HFFc6 (cell line): ENCODE results near the gene TLR4. TPM values are rescaled to one million over a fixed set of nuclear protein-coding genes. Genes with fewer than 3 reads are reported as not detected.

Source experiments
- DNase-seq: peaks from one replicate; pipeline ENCODE4 v3.0.0-alpha.2; 2018
- H3K27ac Mint-ChIP-seq: 2 replicates; pipeline ENCODE4 v1.8.0; 2020; ENCODE audit warnings: mild to moderate bottlenecking, mixed read lengths
- H3K27me3 Mint-ChIP-seq: 2 replicates; pipeline ENCODE4 v1.8.0; 2021; ENCODE audit warnings: mild to moderate bottlenecking, moderate library complexity, mixed read lengths; ENCODE audit not compliant: insufficient read depth
- H3K36me3 Mint-ChIP-seq: 2 replicates; pipeline ENCODE4 v1.8.0; 2021; ENCODE audit warnings: low read depth, mixed read lengths
- H3K4me1 Mint-ChIP-seq: 2 replicates; pipeline ENCODE4 v1.8.0; 2020; ENCODE audit warnings: low read depth, mixed read lengths
- H3K4me3 Mint-ChIP-seq: 2 replicates; pipeline ENCODE4 v1.8.0; 2020; ENCODE audit warnings: mild to moderate bottlenecking, moderate library complexity, mixed read lengths
- H3K9me3 Mint-ChIP-seq: 2 replicates; pipeline ENCODE4 v1.8.0; 2020; ENCODE audit warnings: mild to moderate bottlenecking, mixed read lengths
- long read RNA-seq: library from polyadenylated mRNA; unstranded; transcript quantifications from one replicate; pipeline ENCODE4 v2.0.0, GENCODE V29; 2019
- total RNA-seq, 6 experiments: library from RNA; stranded (reverse); fragmentation: NEBNext Ultra II Directional; extraction: Animal tissue kit (Norgen Biotek cat#: 25700); gene quantifications; 2 replicates in 1 of 6; 3 replicates in 5 of 6; pipeline ENCODE4 v1.2.3, GENCODE V29; 2021
- TF ChIP-seq, protein P1 (sequence below): fragments of 200-600 bp; sonication (generic); IDR thresholded peaks from 2 replicates; pipeline ENCODE4 v1.5.0; 2021; ENCODE audit warnings: antibody characterized with exemption, mild to moderate bottlenecking

TLR4 gene
- 10 to 100 TPM in 2 of 6 experiments, 1 to 10 TPM in 4; 1.7 to 18.5 (median 2.7) TPM for total RNA-seq
- long read RNA-seq, full-length matches to known transcripts = 3 of 6 reads
- long read RNA-seq, partial matches to known transcripts = 0 of 6 reads
- long read RNA-seq, other reads (novel, unspliced or antisense) = 3 of 6 reads

DNA sequence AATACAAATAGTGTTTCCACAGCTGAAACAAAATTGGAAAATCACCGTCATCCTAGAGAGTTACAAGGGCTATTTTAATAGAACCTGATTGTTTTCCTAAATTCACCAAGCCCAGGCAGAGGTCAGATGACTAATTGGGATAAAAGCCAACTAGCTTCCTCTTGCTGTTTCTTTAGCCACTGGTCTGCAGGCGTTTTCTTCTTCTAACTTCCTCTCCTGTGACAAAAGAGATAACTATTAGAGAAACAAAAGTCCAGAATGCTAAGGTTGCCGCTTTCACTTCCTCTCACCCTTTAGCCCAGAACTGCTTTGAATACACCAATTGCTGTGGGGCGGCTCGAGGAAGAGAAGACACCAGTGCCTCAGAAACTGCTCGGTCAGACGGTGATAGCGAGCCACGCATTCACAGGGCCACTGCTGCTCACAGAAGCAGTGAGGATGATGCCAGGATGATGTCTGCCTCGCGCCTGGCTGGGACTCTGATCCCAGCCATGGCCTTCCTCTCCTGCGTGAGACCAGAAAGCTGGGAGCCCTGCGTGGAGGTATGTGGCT is at the start of gene TLR4:
TLR4 (plus strand) TSS at position 380 of the 552 bp plus-strand sequence; CDS start at position 450, 70 bp downstream.
- peak; percentile 86 for DNase-seq
- Mint-ChIP-seq H3K36me3 (peaks cover 22% of the 10 kb centered on the region; the same call in 1 of the 2 replicates), H3K4me1 (peaks cover 31% of the 10 kb centered on the region; the same call in 1 of the 2 replicates), H3K4me3 (peak within 1 kb of the TSS; percentile 93), H3K27ac (peak within 1 kb of the TSS; percentile 94), H3K27me3 (no peaks in the 10 kb centered on the region; the same call in 1 of the 2 replicates), H3K9me3 (peaks cover 3% of the 10 kb centered on the region; the same call in 1 of the 2 replicates)
- TF ChIP-seq, protein P1, sequence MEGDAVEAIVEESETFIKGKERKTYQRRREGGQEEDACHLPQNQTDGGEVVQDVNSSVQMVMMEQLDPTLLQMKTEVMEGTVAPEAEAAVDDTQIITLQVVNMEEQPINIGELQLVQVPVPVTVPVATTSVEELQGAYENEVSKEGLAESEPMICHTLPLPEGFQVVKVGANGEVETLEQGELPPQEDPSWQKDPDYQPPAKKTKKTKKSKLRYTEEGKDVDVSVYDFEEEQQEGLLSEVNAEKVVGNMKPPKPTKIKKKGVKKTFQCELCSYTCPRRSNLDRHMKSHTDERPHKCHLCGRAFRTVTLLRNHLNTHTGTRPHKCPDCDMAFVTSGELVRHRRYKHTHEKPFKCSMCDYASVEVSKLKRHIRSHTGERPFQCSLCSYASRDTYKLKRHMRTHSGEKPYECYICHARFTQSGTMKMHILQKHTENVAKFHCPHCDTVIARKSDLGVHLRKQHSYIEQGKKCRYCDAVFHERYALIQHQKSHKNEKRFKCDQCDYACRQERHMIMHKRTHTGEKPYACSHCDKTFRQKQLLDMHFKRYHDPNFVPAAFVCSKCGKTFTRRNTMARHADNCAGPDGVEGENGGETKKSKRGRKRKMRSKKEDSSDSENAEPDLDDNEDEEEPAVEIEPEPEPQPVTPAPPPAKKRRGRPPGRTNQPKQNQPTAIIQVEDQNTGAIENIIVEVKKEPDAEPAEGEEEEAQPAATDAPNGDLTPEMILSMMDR = no peak

DNA sequence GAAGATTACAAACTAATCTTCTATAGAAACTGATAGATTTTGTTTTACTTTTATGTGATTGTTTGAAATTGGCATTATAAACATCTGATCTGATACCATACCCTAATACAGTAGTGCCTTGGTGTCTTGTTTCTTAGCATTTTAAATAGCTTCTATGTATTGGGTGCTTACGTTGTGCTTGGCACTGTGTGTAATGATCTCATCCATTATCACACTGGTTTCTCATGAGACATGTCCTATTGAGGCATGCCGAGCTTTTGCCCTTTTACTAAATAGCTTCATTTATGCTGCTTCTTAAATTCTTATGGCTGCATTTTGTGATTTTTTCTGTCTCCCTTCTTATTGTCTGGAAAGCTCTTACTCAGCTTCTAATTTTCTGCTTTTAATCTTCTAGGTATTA is 48.2 kb upstream of the TLR4 start:
- H3K4me1 Mint-ChIP-seq = no peaks in the 10 kb centered on the region
- H3K4me3 Mint-ChIP-seq = no peak overlapping the region
- TF ChIP-seq, protein P1 = no peak
- H3K36me3 Mint-ChIP-seq = no peaks in the 10 kb centered on the region
- H3K9me3 Mint-ChIP-seq = no peaks in the 10 kb centered on the region; the same call in 1 of the 2 replicates
- H3K27ac Mint-ChIP-seq = no peak overlapping the region
- H3K27me3 Mint-ChIP-seq = peaks cover 4% of the 10 kb centered on the region; the same call in 1 of the 2 replicates
- no peak for DNase-seq

DNA sequence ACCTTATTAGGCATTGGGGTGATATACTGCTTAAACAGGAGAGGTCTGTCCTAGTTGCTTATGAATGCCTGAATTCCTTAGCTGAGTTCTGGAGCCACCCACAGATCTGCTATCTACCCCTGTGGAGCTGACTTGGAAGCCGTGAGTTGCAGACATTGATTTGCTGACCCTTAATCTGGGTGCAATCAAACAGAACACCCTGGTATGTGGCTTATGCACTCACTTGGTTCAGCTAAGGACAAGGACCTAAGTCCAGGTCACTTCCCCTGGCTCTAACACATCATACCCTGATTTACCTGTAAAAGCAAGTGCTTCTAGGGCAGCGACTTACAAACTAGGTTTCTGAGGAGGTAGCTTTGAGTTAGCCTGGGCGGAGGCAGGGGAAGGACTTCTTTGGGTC is 41.6 kb upstream of the TLR4 start:
- no peaks in the 10 kb centered on the region for H3K36me3 Mint-ChIP-seq
- H3K4me3 Mint-ChIP-seq = no peak overlapping the region
- TF ChIP-seq, protein P1 = no peak
- no peaks in the 10 kb centered on the region; the same call in 1 of the 2 replicates for H3K9me3 Mint-ChIP-seq
- no peaks in the 10 kb centered on the region; the same call in 1 of the 2 replicates for H3K27me3 Mint-ChIP-seq
- DNase-seq = no peak
- H3K4me1 Mint-ChIP-seq = peaks cover 6% of the 10 kb centered on the region; the same call in 1 of the 2 replicates
- no peak overlapping the region for H3K27ac Mint-ChIP-seq

DNA sequence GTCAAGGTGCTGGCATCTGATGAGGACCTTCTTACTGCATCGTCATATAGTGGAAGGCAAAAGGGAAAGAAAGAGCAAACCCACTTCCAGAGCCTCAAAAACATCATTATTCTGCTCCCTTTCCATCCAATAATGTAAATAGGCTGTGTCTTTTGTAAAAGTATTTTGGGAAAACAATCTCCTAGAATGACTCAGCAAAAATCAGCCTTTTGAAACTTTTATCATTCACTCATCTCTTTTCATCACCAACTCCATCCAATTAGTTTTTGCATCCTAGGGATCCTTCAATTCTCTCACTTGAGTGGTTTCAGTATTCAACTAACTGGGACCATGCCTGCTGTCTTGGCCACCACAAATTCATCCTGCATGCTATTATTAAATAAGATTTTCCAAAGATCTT is 39.8 kb upstream of the TLR4 start:
- no peak overlapping the region for H3K4me3 Mint-ChIP-seq
- H3K27me3 Mint-ChIP-seq = no peaks in the 10 kb centered on the region; the same call in 1 of the 2 replicates
- no peak for DNase-seq
- TF ChIP-seq, protein P1 = no peak
- H3K9me3 Mint-ChIP-seq = no peaks in the 10 kb centered on the region; the same call in 1 of the 2 replicates
- peaks cover 6% of the 10 kb centered on the region; the same call in 1 of the 2 replicates for H3K4me1 Mint-ChIP-seq
- no peak overlapping the region; the same call in 1 of the 2 replicates for H3K27ac Mint-ChIP-seq
- no peaks in the 10 kb centered on the region for H3K36me3 Mint-ChIP-seq

DNA sequence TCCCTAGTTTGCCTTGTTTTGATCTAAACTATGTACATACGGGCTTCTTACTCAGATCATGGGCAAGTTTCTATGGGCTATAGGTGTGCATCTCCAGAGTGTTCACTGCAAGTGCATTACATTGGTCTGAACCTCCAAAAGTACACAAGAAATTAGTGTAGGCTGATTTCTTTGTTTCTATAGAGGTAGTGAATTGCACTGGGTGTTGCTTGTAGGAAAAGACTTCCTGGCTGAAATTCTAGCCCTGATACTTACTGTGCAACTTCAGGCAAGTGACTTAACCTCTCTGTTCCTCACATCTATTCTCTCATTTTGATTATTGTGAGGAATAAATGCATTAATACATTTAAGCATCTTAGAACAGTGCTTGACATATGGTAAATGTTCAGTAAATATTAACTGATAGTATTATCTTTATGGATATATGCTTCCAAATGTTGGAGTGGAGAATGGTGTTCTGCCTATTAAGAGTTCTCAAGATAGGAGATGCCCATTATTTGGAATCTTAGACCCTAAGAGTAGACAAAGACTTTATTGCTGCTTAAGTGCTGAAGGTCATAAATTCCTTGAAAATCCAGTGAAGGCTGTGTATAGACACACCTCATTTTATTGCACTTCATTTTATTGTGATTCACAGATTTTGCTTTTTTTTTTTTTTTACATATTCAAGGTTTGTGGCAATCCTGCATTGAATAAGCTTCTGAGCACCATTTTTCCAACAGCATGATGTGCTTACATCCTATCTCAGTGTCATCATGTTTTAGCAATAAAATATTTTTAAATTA is 38.4 kb upstream of the TLR4 start:
- Mint-ChIP-seq H3K9me3 (no peaks in the 10 kb centered on the region; the same call in 1 of the 2 replicates), H3K4me1 (peaks cover 6% of the 10 kb centered on the region; the same call in 1 of the 2 replicates)

More for the DNA sequence above, 38.4 kb upstream of the TLR4 start:
- H3K4me3 Mint-ChIP-seq = no peak overlapping the region
- TF ChIP-seq, protein P1 = no peak
- no peaks in the 10 kb centered on the region; the same call in 1 of the 2 replicates for H3K27me3 Mint-ChIP-seq
- H3K27ac Mint-ChIP-seq = no peak overlapping the region
- no peak for DNase-seq
- no peaks in the 10 kb centered on the region for H3K36me3 Mint-ChIP-seq
